Activated T-helper 1 cell treated with anti-CD3 and anti-CD28 coated beads, Interleukin-12 subunit alpha, Interleukin-12 subunit beta, Interleukin-2, Interleukin-4 antibody, amounts not matched to agents 30 ng/mL and 10 ng/mL and 1 ng/mL, durations not matched to agents 14 hours and 24 hours and 36 hours (primary cell): ENCODE data around the gene MERTK. TPM values are rescaled to one million over a fixed set of nuclear protein-coding genes. Genes with fewer than 3 reads are reported as not detected.

ENCODE experiments used
- DNase-seq: peaks from one replicate; pipeline ENCODE4 v3.0.0; 2021; ENCODE audit warnings: low spot score
- H3K27ac Mint-ChIP-seq: one replicate; pipeline ENCODE4 v1.8.0; 2021; ENCODE audit warnings: mild to moderate bottlenecking, mixed read lengths
- H3K27me3 Mint-ChIP-seq: one replicate; pipeline ENCODE4 v1.8.0; 2022; ENCODE audit warnings: mild to moderate bottlenecking, moderate library complexity, mixed read lengths; ENCODE audit not compliant: insufficient read depth
- H3K36me3 Mint-ChIP-seq: one replicate; pipeline ENCODE4 v1.8.0; 2021; ENCODE audit warnings: low read depth, mixed read lengths
- H3K4me1 Mint-ChIP-seq: one replicate; pipeline ENCODE4 v1.8.0; 2021; ENCODE audit warnings: low read depth, mixed read lengths
- H3K4me3 Mint-ChIP-seq: one replicate; pipeline ENCODE4 v1.8.0; 2021; ENCODE audit warnings: mild to moderate bottlenecking, moderate library complexity, mixed read lengths
- H3K9me3 Mint-ChIP-seq: one replicate; pipeline ENCODE4 v1.8.0; 2021; ENCODE audit warnings: mixed read lengths
- intact Hi-C: fragments of 100-400 bp; cut with micrococcal nuclease; formaldehyde crosslinking; loops from one replicate; pipeline ENCODE4 v1.15.1; 2024
- total RNA-seq: library from RNA; stranded (reverse); gene quantifications from 2 replicates; pipeline ENCODE4 v1.2.3, GENCODE V29; 2022

MERTK gene
- total RNA-seq, 1 donor from 2014 or later = 1.3 TPM

- intact Hi-C loops = no loop called here
- Mint-ChIP-seq H3K27ac (no peak overlapping the region), H3K36me3 (no peaks in the 10 kb centered on the region), H3K4me3 (no peak overlapping the region), H3K27me3 (peaks cover 28% of the 10 kb centered on the region), H3K4me1 (no peaks in the 10 kb centered on the region), H3K9me3 (no peaks in the 10 kb centered on the region)
- DNase-seq = no peak
Observed at GRCh38 chr2:111940333-111941196, 42.2 kb downstream of the MERTK start.

GRCh38 chr2:111941531-111941930 lies 43.1 kb downstream of the MERTK start:
- no peaks in the 10 kb centered on the region for H3K9me3 Mint-ChIP-seq
- no peak overlapping the region for H3K27ac Mint-ChIP-seq
- no peaks in the 10 kb centered on the region for H3K4me1 Mint-ChIP-seq
- H3K27me3 Mint-ChIP-seq = peaks cover 26% of the 10 kb centered on the region
- intact Hi-C loops = no loop called here
- no peak overlapping the region for H3K4me3 Mint-ChIP-seq
- DNase-seq = no peak
- H3K36me3 Mint-ChIP-seq = no peaks in the 10 kb centered on the region

- H3K4me1 Mint-ChIP-seq = no peaks in the 10 kb centered on the region
- H3K27me3 Mint-ChIP-seq = peaks cover 18% of the 10 kb centered on the region
- no peak overlapping the region for H3K4me3 Mint-ChIP-seq
- H3K36me3 Mint-ChIP-seq = no peaks in the 10 kb centered on the region
- no peak for DNase-seq
- no peak overlapping the region for H3K27ac Mint-ChIP-seq
- no peaks in the 10 kb centered on the region for H3K9me3 Mint-ChIP-seq
- intact Hi-C loops = no loop called here
Observed at GRCh38 chr2:111944531-111945210, 46.3 kb downstream of the MERTK start.

GRCh38 chr2:111945444-111946293 lies 47.3 kb downstream of the MERTK start:
- Mint-ChIP-seq H3K36me3 (no peaks in the 10 kb centered on the region), H3K9me3 (no peaks in the 10 kb centered on the region), H3K27me3 (peaks cover 24% of the 10 kb centered on the region), H3K27ac (no peak overlapping the region), H3K4me3 (no peak overlapping the region), H3K4me1 (no peaks in the 10 kb centered on the region)
- intact Hi-C loops = no loop called here
- DNase-seq = no peak

- Mint-ChIP-seq H3K36me3 (no peaks in the 10 kb centered on the region), H3K4me1 (no peaks in the 10 kb centered on the region), H3K27ac (no peak overlapping the region), H3K4me3 (no peak overlapping the region), H3K9me3 (no peaks in the 10 kb centered on the region), H3K27me3 (peaks cover 27% of the 10 kb centered on the region)
- intact Hi-C loops = no loop called here
- no peak for DNase-seq
Observed at GRCh38 chr2:111946294-111947114, 48.1 kb downstream of the MERTK start.

- Mint-ChIP-seq H3K9me3 (no peaks in the 10 kb centered on the region), H3K4me3 (no peak overlapping the region), H3K36me3 (no peaks in the 10 kb centered on the region), H3K27me3 (peaks cover 21% of the 10 kb centered on the region), H3K4me1 (no peaks in the 10 kb centered on the region), H3K27ac (no peak overlapping the region)
- intact Hi-C loops = no loop called here
- DNase-seq = no peak
Observed at GRCh38 chr2:111947219-111947618, 48.8 kb downstream of the MERTK start.

GRCh38 chr2:111948832-111949231 lies 50.4 kb downstream of the MERTK start:
- Mint-ChIP-seq H3K27me3 (peaks cover 19% of the 10 kb centered on the region), H3K9me3 (no peaks in the 10 kb centered on the region)

GRCh38 chr2:111950236-111950635 lies 51.8 kb downstream of the MERTK start:
- Mint-ChIP-seq H3K4me1 (peaks cover 9% of the 10 kb centered on the region), H3K36me3 (no peaks in the 10 kb centered on the region)
- intact Hi-C loops = no loop called here

More at GRCh38 chr2:111948832-111949231, 50.4 kb downstream of the MERTK start:
- Mint-ChIP-seq H3K36me3 (no peaks in the 10 kb centered on the region), H3K4me3 (no peak overlapping the region), H3K4me1 (peaks cover 9% of the 10 kb centered on the region), H3K27ac (no peak overlapping the region)
- intact Hi-C loops = no loop called here
- DNase-seq = no peak

GRCh38 chr2:111951486-111951885 lies 53.1 kb downstream of the MERTK start:
- no peak overlapping the region for H3K27ac Mint-ChIP-seq
- H3K4me3 Mint-ChIP-seq = no peak overlapping the region
- no peaks in the 10 kb centered on the region for H3K9me3 Mint-ChIP-seq
- peaks cover 20% of the 10 kb centered on the region for H3K27me3 Mint-ChIP-seq
- intact Hi-C loops = no loop called here
- DNase-seq = no peak
- H3K4me1 Mint-ChIP-seq = peaks cover 9% of the 10 kb centered on the region
- H3K36me3 Mint-ChIP-seq = no peaks in the 10 kb centered on the region

More at GRCh38 chr2:111950236-111950635, 51.8 kb downstream of the MERTK start:
- DNase-seq = no peak
- no peak overlapping the region for H3K27ac Mint-ChIP-seq
- H3K9me3 Mint-ChIP-seq = no peaks in the 10 kb centered on the region
- H3K27me3 Mint-ChIP-seq = peaks cover 22% of the 10 kb centered on the region
- no peak overlapping the region for H3K4me3 Mint-ChIP-seq

- Mint-ChIP-seq H3K4me3 (no peak overlapping the region), H3K27me3 (peaks cover 18% of the 10 kb centered on the region), H3K27ac (no peak overlapping the region)
Observed at GRCh38 chr2:111952871-111953452, 54.6 kb downstream of the MERTK start.

GRCh38 chr2:111954602-111955332 lies 56.4 kb downstream of the MERTK start:
- no peak for DNase-seq
- no peaks in the 10 kb centered on the region for H3K36me3 Mint-ChIP-seq
- peaks cover 18% of the 10 kb centered on the region for H3K27me3 Mint-ChIP-seq
- H3K4me1 Mint-ChIP-seq = peaks cover 9% of the 10 kb centered on the region
- no peak overlapping the region for H3K27ac Mint-ChIP-seq
- no peaks in the 10 kb centered on the region for H3K9me3 Mint-ChIP-seq
- intact Hi-C loops = no loop called here
- H3K4me3 Mint-ChIP-seq = no peak overlapping the region

More at GRCh38 chr2:111952871-111953452, 54.6 kb downstream of the MERTK start:
- no peaks in the 10 kb centered on the region for H3K36me3 Mint-ChIP-seq
- no peaks in the 10 kb centered on the region for H3K9me3 Mint-ChIP-seq
- intact Hi-C loops = loop anchor here (2.0 kb wide), 1 partner anchor 30 kb away; no protein-coding TSS in a partner anchor
- peaks cover 9% of the 10 kb centered on the region for H3K4me1 Mint-ChIP-seq
- no peak for DNase-seq
